ENCODE data around the gene KAT8.
"Not testable (repeated sequence)": the region's sequence is repeated elsewhere in the genome, so short reads cannot be mapped to it uniquely, and the experiment has no call there.

KAT8 gene

DNA sequence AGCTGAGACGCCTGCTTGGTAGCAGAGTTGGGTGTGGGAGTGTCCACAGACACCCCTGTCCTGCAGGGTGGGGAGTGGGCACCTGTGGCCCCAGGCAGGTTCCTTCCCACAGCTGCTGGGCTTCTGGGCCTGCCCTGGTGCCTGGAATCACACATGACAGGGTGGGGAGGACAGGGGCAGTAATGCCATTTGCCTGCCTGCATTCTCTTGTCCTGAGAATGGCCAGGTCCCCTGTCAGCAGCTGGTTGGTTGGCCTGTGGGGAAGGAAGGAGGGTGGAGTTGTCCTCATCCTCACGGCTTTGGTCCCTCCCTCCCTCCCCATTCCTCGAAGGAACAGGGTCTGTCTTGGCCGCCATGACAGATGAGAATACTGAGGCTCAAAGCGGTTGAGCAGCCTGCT, 33.9 kb upstream of the KAT8 start:
- DNase-seq (ENCODE audit: low read depth in 2 of 2, low spot score in 1 of 2) = no peak

DNA sequence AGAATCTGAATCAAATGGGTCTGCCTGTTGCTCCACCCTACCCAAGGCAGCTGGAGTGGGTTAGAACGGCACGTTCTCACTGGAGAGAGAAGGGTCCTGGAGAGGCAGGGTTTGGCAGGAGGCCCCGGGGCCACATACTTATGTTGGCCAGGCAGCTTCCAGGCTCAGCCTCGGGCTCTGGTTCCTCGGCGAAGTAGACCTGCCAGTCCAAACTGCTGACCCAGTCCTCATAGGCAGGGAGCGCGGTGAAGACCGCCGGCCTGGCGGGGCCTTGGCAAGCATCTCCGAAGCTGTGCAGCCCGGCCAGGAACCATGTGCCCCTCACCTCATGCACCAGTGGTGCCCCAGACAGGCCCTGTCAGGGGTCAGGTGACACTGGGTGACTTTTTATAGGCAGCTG, 33.5 kb upstream of the KAT8 start:
- no peak for DNase-seq (ENCODE audit: low read depth in 2 of 2, low spot score in 1 of 2)

DNA sequence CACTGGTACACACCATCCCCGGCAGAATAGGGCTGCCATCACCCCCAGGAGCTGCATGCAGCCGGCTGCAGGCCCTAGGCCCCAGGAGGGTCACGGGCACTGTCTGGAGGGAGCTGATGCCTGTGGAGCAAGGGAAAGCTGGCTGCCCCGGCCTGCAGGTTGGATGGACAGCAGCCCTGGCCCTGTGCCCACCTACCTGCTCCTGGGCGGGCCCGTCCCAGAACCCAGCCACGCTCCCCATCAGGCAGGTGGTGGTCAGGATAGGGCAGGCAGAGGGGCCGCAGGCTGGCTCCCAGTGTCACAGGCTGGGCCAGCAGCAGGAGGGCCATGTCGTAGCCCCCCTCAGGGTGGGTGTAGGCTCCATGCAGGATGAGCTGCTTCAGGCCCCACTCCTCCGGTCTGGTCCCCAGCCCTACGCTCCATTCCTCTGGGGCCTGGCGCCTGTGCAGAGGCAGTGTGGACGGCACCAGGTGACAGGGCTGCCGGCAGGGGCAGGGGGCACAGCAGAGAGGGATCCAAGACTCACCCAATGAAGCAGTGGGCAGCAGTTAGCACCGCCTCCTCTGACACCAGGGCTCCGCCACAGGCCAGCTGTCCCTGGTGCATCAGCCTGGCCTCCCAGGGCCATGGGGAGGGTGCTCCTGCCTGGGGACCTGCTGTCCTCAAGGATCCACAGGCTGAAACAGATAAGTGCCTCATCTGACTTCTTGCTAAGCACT, 32.7 kb upstream of the KAT8 start:
- no peak for DNase-seq (ENCODE audit: low read depth in 2 of 2, low spot score in 1 of 2)

DNA sequence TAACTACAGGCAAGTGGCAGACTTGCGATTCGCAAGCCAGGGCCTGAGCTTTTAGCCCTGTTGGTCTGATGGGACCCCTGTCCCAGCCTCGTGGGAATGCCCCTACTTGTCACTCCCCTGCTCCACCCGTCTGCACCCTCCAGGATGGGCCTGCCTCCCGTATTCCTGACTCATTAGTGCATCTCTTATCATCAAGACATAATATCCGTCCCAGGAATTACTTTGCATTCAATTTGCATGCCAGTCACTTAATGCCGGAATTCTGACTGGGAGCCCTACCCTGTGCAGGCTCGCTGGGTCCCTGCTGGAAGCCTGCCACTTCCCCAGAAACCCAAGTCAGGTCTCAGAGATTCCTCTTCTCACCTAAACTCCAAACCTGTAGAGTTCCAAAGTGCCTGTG, 32.1 kb upstream of the KAT8 start:
- no peak for DNase-seq (ENCODE audit: low read depth in 2 of 2, low spot score in 1 of 2)

DNA sequence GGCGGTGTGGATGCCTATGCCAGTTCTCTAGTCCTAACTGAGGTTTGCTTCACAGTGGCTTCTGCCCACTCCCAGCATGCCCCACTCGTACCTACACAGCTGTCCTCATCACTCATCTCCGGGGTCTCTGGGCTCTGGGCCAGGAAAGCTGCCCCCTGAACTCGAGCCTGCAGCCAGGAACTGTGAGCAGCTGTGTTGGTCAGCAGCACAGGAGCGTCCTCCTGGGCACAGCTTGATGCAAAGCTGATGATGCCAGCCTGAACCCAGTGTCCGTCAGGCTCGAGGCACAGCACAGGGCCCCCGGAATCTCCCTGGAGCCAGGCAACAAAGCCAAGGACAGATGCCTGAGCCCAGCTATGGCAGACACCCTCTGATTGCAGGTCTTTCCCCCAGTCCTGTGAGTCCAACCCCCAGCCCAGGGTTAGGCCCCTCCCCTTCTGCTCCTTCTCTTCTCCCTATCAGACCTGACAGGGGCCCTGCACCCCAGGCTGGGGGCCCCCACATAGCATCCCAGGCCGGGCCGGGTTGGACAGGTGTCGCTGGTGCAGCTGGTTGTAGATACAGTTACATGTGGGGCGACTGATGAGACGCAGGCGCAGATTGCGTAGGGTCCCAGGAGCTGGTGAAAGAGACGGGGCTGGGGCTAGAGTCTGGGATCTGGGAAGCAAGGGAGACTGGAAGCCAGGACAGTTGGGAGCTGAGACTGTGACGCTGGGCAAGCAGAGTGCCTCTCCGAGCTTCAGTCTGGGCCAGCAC, 31.4 kb upstream of the KAT8 start:
- DNase-seq (ENCODE audit: low read depth in 2 of 2, low spot score in 1 of 2) = no peak

DNA sequence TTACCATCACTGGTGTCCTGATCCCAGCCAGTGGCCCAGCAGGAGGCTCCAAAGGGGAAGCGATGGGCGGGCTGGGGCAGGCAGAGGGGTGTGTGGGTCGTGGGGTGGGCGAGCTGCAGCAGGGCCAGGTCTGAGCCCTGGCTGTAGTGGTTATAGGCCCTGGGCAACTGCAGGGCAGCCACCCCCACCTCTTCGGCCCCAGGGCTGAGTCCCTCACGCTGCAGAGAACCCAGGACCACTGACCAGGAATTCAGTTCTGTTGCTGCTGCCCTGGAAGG, 30.9 kb upstream of the KAT8 start:
- DNase-seq (ENCODE audit: low read depth in 2 of 2, low spot score in 1 of 2) = no peak

DNA sequence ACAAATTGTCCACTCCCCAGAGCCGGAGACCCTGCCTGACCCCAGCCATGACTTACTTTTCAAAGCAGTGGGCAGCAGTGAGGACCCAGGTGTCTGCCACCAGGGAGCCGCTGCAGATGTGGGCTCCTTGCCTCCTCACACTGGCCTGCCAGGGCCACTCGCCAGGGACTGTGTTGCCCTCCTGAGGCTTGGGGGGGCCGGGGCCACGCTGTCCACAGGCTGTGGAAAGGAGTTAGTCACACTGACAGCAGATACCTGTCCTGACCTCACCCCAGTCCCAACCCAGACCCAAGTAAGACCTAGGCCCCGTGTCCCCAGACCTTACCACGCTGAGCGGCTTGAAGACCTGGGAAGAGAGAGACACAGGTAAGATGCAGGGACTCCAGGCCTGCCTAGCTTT, 30.0 kb upstream of the KAT8 start:
- DNase-seq (ENCODE audit: low read depth in 2 of 2, low spot score in 1 of 2) = no peak

DNA sequence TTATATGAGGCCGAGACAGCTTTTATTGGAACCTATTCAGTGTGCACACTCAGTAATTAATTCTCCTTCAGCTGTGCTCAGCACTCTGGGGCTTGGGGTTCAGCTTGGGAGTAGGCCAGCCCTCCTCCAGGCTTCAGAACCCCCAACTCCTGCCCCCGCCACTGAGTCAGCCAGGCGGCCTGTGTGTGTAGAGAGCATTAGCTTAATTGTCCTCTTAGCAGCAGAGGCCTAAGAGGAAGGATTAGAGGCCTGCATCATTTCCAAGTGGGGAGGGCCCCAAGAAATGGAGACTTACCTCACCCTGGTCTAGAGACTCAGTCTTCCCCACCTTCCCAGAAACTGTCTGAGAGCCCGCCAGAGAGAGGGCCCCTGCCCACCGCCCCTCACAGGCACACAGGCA, 29.5 kb upstream of the KAT8 start:
- no peak for DNase-seq (ENCODE audit: low read depth in 2 of 2, low spot score in 1 of 2)

DNA sequence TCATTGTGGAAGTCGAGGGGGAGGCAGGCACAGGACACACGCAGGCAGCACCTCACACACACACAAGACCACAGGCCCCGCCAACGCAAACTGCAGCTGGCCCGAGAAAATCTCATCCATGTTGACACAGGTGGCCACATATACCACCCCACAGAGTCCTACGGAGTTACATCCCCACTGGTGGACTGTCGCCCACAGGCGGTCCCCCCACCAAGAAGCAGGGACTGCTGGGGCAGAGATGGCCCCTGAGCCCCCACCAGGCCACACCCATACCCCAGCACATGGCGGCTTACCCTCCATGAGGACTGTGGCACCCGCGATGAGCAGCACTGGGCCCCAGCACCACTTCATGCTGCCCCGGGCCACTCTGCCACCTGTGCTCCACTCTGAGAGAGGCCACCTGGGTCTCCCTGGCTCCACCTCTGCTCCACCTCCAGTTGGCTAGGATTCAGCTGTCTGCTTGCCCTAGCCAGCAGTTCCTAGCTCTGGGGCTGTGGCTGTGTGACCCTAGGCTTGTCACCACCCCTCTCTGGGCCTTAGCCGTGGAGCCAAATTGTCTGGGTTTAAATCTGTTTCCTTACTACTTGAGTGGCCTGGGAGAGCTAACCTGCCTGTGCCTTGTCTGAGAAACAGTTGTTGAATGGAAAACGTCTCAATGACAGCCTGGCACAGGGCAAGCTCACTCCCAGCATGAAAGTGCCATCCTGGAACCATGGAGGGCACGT, 28.8 kb upstream of the KAT8 start, which contains the start of gene PRSS53:
PRSS53 (minus strand) TSS at position 485 of the 725 bp plus-strand sequence; CDS start at position 351, 134 bp downstream.
- DNase-seq (ENCODE audit: low read depth in 2 of 2, low spot score in 1 of 2) = no peak

DNA sequence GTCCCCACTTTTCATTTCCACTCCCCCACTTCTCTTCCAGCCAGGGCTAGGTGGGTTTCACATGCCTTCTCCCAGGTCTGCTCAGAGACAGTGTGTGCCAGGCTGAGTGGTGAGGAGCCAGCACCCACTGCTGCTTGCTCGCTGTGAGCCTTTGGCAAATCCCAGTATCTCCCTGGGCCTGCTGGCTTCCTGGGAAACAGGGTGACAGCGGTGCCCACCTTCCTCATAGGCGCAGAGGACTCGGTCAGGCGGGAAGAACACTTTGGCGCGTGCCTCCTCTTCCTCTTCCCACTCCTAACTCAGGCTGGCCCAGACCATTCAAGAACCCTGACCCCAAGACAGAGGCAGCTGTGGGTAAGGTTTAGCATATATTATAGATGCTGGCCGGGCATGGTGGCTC, 28.3 kb upstream of the KAT8 start:
- DNase-seq (ENCODE audit: low read depth in 2 of 2, low spot score in 1 of 2) = no peak

DNA sequence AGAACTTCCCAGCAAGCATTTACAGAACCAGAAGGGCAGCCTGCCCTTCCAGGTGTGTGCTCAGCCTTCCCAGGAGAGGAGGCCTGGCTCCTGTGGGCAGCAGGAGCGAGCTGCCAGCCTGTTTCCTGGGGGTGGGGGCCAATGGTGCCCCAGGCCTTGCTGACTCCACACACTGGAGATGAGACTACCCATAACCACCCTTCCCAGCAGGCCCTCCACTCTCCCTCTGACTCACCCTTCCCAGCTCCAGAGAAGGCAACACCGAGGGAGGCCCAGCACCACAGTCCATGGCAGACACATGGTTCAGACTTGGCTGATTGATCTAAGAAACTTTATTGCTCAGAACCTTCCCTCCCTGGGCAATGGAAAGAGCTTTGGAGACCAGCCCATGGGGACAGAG, 26.9 kb upstream of the KAT8 start:
- no peak for DNase-seq (ENCODE audit: low read depth in 2 of 2, low spot score in 1 of 2)

DNA sequence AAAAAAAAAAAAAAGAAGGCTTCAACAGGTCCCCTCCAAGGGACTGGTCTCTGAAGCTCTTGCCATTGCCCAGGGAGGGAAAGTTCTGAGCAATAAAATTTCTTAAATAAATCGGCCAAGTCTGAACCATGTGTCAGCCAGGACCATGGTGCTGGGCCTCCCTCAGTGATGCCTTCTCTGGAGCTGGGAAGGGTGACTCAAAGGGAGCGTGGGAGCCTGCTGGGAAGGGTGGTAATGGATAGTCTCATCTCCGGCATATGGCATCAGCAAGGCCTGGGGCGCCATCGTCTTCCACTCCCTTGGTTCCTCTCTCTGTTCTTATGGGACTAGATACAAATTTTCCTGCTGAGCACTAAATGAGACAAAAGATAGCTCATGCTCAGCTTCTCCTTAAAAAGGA, 25.1 kb upstream of the KAT8 start:
- no peak for DNase-seq (ENCODE audit: low read depth in 2 of 2, low spot score in 1 of 2)

DNA sequence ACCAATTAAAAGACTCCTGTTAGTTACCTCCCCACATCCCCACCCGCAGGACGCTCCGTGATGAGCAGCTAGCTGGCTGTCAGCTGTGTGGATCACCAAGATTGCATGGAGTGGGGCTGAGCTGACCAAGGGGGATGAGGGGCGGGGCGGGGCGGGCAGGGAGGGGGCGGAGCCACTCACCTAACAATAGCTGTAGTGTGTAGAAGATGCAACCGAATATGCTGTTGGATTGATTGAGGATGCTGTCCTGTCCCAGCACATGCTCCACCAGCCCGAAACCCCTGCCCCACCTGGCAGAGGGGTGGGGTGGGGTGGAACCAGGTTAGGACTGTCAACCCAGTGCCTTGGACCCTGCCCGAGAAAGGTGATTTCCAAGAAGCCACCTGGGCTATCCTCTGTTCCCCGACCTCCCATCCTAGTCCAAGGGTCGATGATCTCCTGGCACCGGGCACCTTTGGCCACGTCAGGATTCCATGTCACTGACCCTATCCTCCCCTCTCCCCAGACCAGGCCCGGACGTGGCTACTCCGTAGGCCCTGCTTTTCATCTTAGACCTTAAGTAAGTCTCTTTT, 24.2 kb upstream of the KAT8 start:
- no peak for DNase-seq (ENCODE audit: low read depth in 2 of 2, low spot score in 1 of 2)

DNA sequence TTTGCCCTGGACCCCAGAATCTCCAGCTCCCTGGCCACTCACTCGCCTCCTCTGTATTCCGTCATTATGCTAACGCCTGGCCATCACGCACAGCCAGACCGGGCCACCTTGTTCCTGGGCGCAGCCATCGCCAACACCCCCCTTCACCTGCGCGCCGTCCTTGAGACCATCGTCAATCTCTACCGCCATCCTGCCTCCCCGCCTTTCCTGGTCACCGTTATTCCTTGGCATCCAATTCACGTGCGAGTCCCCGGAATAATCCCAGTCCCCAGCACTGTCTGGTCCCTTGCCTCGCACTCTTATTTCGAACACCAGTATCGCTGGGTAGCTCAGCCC, 23.4 kb upstream of the KAT8 start:
- DNase-seq (ENCODE audit: low read depth in 2 of 2, low spot score in 1 of 2) = no peak

DNA sequence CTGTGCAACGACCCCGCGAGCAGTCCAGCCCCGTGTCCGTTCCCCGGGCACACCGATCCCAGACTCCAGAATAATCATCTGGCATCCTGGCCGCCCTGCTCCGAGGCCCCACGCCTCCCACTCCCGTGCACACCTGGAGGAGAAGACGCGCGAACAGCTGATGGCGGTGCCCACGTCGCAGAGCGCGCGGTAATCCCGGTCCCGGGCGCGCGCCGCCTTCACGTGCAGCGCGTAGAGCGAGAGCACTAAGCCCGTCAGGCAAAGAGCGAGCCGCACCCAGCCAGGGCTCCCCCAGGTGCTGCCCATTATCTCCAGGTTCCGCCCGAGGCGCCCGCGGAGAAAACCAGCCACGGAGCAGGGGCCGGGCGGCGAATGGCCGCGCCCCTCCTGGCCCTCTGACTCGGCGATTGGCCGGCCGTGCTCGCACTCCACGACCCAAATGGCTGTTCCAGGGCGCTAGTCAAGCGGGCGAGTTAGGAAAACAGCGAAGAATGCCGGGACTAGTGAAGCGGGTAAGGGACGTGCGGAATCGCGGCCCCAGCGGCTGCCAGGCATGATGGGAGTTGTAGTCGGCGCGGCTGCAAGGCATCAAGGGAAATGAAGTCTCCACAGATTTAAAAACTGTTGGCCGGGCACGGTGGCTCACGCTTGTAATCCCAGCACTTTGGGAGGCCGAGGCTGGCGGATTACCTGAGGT, 22.9 kb upstream of the KAT8 start, which contains the start of gene VKORC1:
VKORC1 (minus strand) TSS at position 374 of the 697 bp plus-strand sequence; CDS start at position 306, 68 bp downstream.
- DNase-seq (ENCODE audit: low read depth in 2 of 2, low spot score in 1 of 2) = peak; percentile 61 to 66

DNA sequence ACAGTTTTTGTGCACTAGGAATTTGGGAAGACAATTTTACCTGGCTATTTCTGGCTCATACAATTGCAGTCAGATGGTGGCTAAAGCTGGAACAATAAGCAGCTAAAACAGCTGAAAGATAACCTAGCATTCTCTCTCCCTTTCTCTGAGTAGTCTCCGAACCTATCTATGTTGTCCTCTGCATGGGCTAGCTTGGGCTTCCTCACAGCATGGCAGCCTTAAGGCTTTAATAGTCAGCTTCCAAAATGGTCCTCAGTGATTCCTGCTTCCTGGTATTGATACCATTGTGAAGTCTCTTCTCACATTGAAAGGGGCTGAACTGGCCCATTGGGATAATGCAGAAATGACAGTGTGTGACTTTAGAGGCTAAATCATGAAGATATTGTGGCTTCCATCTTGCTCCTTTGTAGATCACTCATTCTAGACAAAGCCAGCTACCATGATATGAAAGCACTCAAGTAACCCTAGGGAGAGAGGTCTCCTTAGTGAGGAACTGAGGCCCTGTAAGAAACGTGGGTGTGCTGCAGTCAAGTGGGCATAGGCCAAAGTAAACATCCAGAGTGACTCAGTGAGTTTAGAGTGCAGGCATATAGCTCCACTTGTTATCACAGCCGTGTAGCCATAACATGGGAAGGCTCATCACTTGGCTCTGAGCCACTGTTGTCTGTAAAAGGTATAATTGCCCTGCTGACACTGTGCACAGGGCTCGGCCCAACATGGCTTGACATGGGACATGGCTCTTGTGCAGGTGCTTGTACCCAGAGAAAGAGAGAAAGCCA, 17.4 kb upstream of the KAT8 start:
- DNase-seq (ENCODE audit: low read depth in 2 of 2, low spot score in 1 of 2) = no peak

DNA sequence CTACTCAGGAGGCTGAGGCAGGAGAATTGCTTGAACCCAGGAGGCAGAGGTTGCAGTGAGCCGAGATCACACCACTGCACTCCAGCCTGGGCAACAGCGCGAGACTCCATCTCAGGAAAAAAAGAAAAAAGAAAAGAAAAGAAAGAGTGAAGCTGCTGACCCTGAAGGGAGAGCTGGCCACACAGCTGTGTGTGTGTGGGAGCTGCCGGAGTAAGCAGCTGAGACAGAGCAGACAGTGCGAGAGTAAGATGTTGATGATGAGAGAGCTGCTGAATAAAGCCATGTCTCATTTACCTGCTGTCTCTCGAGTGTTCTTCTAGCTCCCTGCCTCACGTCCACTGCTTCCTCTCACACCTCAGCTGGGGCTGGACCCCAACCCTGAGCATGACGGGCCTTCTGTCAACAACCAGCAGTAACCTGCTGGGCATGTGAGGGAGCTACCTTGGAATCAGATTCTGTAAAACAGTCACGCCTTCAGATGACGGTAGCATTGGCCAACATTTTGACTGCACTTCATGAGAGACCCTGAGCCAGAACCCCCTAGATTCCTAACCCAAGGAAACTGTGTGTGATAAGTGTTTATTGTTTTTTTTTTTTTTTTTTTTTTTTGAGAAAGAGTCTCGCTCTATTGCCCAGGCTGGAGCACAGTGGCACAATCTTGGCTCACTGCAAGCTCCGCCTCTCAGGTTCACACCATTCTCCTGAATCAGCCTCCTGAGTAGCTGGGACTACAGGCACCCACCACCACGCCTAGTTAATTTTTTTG, 16.4 kb upstream of the KAT8 start:
- not testable (repeated sequence) for DNase-seq (ENCODE audit: low read depth in 2 of 2, low spot score in 1 of 2)

DNA sequence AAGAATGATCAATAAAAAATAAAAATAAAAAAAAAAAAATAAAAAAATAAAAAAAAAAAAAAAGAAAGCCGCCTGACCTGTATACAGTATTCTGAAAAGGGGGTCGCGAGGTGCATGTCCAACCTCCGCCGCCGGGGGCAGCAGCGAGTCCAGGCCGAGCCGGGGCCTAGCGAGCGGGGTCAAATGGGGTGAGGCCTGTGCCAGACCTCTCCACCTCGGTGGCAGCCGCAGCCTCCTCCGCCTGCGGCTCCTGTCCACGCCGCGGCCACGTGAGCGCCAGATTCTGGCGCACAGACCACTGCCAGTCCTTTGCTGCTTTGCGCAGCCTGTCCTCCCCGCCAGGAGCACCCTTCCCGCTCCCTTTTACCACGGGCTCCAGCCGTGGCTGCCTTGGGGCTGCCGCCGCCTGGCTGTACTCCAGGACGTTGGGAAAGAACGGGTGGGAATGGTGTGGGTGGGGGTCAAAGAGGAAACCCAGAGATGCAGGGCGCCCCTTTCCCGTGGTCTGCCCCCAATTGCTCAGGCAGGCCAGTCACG, 11.7 kb upstream of the KAT8 start:
- peak; percentile 65 to 74 for DNase-seq (ENCODE audit: low read depth in 2 of 2, low spot score in 1 of 2)
